SHP77 treated with DMSO at 0.1 percent for 48 hours (cell line): ENCODE data around the gene CAB39.
"Not testable (repeated sequence)": the region's sequence is repeated elsewhere in the genome, so short reads cannot be mapped to it uniquely, and the experiment has no call there.

Experiments
- DNase-seq: peaks from one replicate; lab custom pipeline; 2025; lab: John Stamatoyannopoulos, UW

The CAB39 gene

DNA sequence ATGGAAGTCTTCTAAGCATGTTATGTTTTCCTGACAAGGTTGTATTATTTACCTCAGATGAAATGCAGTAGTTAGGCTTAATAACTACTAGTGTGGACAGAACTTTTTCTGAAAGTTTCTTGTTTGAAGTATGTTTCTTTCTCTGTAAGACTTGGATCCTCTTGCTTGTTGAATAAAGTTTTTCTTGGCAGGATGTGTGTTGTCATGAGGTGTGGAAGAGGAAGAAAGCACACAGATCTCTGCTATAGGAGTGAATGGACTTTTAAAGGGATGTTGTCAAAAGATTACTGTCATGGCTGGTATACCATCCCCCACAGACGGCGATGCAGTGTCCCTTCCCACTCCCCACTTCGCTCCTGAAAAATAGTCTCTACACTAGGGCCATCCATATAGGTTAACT, 2.6 kb downstream of the CAB39 start:
- DNase-seq, result no peak

DNA sequence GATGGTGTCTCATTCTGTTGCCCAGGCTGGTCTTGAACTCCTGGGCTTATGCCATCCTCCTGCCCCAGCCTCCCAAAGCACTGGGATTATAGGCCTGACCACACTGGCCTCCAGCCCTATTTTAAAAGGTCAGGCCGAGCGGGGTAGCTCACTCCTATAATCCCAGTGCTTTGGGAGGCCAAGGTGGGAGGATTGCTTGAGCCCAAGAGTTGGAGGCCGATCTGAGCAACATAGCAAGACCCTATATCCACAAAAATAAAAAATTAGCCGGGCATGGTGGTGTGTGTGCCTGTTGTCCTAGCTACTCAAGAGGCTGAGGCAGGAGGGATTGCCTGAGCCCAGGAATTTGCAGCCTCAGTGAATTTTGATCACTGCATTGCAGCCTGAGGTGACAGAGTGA, 3.9 kb downstream of the CAB39 start:
- DNase-seq, result no peak

DNA sequence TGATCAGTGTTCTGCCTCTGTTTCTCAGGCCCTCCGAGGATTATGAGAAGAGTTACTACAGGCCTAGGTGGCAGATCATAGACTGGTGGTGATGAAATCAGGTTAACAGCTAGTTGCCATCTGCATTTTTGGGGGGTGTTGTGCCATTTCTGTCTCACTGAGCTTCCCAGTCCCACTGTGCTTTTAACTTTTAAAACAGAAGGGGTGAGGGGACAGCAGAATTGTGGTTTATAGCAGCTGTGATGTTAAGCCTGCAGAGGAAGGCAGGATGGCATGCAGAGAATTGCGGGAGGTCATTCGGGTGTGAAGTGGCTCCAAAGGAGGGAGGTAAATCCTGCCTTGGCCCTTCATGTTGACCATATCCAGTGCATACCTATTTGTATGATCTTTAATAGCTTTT, 5.0 kb downstream of the CAB39 start:
- no peak for DNase-seq

DNA sequence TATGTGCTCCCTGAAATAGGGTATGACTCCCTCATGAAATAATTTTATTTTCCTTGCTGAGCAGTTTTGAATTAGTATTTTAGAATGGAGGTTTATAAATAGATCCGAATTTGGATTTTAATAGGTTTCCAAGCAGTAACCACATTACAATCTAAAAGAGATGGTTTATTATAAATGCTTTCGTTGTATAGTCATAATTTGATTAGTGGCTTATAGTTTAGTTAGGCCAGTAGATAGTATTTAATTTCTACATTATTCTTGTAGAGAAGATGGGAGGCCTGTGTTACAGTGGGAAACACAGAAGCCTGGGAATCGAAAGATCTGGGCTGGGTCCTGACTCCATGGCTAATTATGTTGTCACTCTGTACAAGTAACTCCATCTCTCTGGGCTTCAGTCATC, 6.7 kb downstream of the CAB39 start:
- DNase-seq, result no peak

DNA sequence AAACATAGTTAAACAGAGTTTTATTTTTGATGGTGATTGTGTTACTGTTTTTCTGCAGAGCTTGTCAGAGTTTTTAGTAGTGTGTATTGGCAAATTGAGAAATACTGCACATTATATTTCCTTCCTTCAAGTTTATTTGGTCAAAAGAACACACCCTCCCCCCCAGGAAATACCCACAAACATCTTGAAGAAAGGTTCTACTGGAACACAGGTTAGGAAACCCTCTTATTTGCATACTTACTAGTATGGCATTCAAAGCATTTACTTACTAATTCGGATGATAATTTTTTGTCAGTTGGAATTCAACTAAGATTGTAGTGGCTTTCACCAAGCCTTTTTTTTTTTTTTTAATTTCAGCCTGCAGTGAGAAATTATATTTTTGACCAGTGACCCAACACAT, 9.1 kb downstream of the CAB39 start:
- no peak for DNase-seq

DNA sequence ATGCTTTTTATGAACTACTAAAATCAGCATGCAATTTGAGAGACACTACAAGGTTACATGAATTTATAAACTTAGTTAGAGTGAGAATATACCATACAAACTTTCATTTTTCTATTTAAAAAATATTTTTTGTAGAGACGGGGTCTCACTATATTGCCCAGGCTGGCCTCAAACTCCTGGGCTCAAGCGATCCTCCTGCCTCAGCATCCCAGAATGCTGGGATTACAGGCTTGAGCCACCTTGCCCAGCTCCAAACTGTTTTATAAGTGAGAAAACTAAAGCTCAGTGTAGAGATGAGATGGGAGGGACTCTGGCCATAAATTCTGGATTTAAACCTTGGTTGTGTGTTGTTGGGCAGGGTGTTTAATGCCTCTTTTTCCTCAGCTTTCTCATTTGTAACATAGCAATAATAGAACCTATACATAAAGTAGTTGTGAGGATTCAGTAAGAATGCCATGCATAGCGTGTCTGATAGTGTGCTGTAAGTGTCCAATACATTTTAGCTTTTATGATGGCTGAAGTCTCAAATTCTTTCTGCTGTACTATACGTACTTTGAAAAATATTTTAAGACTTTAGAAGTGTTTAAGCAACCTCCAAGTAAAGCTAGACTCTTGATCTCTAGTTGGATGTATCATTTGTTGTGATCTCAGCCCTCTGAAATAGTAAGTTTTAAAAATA, 9.7 kb downstream of the CAB39 start:
- DNase-seq, result no peak

DNA sequence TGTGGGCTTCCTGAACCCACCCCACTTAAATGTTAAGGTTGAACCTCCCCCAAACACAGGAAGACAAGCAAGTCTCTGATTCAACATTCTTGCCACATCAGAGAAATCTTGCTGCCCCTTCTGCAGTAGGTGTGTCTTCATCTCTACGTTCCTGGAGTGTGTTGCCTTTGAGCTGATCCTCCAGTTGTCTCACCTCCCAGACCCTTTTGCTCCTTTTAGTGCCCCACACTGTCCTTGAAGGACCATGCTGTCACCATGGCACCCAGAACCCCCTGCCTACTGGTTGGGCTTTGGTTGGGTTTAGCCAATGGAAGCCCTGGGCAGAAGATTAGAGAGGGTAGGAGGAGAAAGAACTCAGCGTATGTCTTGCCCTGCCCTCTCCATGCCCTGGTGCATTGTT, 10.7 kb downstream of the CAB39 start:
- no peak for DNase-seq

DNA sequence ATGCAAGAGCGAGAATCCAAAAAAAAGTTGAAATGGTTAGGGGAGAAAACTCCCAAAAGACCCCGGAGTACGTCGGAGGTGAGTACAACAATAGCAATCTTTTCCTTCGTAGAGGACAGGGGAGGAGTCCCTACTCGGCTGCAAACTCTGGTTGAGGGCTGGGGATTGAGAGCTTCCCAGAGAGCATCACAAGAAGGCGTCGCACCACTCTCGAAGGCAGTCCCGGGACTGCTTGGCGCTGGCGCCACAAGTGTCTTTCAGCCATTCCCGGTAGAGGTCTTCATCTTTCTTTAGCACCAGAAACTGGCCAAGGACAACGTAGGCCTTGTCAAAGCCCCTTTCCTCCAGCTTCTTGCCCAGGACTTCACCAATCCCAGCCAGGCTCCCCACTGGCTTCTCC, 12.3 kb downstream of the CAB39 start:
- DNase-seq, result not testable (repeated sequence)

DNA sequence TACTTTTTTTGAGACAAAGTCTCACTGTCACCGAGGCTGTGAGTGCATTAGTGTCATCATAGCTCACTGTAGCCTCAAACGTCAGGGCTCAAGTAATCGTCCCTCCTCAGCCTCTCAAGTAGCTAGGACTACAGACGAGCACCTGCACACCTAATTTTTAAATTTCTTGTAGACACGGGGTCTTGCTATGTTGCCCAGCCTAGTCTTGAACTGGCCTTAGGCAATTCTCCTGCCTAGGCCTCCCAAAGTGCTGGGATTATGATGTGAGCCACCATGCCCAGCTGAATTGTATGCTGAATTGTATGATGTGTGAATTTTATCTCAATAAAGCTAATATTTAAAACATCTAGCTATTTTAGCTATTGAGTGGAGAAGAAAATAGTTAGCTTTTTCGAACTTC, 18.9 kb downstream of the CAB39 start:
- DNase-seq, result no peak

DNA sequence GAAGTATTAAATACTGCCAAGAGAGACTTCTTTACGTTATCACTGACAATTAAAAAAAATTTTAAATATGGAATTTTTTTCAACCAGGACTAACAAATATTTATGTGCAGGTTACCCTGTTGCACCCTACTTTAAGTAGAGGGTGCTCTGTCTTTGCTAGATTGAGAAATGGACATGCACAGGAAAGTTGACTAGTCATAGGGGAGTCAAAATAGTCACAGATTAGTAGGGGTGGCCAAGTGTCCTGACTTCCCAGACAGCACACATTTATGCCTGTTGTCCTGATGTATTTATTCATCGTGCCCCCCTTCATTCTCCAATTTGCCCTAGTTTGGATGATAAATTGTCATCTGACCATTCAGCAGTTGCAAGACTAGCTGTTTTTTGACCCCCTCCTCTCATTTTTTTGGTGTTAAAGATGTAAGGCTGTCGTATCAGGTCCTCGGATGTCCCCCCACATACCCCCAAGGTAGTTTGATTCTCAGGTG, 20.3 kb downstream of the CAB39 start:
- no peak for DNase-seq

DNA sequence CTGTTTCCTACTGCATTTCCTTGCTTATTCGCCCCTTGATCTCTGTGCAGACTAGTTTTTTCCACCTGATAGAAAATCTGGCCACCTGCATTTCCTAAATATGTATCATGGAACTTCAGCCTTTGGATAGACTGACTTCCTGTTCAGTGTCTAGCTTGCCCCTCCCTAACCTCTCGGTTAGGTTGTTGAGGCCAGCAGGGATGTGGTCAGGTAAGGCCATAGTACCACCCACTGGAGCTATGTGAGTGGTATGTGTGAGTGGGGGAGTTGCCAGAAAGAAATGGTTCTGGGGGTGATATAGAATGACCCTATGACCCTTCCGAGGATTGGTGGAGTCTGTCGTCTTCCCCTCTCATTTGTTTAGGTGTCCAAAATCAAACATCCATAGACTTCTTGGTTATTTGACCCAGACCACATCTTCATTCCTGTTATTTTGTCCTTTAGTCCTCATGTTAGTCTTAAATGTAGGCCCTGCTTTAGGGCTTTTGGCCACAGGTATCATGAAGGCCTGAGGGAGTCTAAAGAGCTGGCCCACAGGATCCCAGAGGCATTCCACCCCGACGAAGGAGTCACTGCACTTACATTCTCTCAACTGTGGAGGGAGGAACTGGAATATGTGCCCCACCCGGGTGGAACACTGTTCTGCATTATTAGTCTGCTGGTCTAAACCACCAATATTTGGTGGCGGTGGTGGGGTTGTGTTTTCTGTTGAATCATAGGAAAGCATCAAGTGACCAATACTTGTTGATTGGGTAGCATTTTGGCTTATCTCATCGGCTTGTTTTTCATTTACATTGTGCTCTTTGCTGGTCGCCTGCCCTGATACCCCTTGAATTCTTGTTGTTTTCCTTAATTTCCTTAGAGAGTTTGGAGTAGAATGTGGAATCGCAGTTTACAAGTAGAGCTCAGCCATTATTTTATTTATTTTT, 21.9 kb downstream of the CAB39 start:
- DNase-seq, result no peak

DNA sequence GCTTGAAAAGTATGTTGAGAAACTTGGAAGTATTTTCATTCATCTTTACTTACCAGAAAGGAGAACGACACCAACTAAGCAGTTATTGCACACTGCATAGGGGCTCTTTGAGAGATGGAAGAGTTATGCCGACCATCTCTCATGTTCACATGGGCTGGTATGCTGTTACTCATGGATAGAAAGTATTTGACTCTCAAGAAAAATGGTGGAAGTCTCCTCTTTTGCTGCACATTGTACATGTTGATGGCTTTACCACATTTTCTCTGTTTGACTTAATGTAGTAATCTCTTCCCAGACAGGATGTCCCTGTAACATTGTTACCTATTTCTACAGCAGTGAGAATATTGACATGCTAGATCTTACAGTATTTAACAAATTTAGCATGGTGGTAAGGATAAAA, 23.2 kb downstream of the CAB39 start:
- no peak for DNase-seq

DNA sequence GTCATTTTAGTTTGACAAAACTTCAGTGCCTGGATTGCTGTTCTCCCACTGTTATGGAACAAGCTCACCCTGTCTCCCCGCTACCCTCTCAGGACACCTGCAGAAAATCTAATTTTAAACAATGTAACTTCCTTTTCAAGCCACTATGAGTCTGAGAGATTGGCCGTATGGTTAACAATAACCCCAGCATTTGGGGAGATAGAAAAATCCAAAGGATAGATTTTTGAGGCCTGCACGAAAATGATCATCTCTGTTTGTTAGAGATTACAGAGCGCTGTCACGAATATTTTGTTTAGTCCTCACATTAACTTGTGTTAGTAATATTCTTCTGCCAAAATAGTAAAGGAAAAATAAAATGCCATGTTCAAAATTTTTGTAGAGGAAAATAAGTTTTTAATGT, 24.7 kb downstream of the CAB39 start:
- no peak for DNase-seq

DNA sequence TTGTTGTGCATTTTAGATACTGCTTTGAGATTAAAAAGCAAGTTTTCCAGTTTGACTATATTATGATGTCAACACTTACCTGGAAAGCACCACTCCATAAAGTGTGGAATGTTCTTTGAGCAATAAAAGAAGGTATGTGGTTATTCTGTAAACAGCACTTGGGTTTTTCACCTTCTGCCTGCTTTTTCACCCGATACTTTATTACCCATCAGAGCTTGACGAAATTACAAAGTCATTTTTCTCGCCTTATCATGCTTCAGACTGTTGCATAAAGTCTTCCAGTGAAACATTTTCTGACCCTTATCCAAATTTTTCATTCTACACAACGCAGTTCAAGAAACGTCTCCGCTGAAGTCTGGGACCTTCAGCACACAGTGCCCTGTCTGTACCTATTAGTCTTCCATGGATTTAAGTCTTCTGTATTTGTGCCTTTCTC, 25.2 kb downstream of the CAB39 start:
- no peak for DNase-seq

DNA sequence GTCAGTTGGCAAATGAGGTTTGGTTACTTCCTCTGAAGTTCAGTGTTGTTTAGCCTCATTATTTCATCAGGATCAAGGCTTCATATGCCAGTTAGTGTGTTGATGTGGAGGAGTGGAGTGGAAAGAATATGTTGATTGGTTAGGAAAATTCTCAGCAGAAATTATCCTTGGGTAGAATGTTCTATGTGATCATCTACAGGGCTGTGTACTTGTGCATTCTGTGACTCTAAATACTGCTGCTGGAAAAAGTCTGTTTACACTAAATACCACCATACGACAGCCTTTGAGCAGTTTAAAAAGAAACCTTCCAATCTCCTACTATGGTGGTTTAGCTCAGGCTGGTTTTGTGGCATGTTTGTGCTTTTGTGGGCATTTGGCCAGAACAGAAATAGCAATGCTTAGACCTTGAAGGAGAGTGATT, 25.8 kb downstream of the CAB39 start:
- DNase-seq, result no peak

DNA sequence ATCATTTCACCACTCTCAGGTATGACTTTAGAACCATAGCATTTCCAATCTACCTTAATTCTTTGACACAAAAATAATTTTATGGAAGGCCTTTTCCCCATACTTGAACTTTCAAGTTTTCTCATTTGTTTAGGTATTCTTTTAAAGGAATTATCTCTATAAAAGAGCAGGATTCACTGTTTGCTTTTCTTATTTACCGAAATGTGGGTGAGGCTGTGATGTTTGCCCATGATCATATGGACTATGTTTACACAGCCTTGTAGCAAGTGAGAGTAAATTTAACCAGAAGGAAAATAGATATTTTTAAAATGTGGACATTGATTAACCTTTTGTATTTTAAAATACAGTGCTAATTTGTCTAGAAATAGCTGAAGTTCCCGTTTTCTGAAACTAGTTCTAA, 26.3 kb downstream of the CAB39 start:
- DNase-seq, result peak; percentile 17

DNA sequence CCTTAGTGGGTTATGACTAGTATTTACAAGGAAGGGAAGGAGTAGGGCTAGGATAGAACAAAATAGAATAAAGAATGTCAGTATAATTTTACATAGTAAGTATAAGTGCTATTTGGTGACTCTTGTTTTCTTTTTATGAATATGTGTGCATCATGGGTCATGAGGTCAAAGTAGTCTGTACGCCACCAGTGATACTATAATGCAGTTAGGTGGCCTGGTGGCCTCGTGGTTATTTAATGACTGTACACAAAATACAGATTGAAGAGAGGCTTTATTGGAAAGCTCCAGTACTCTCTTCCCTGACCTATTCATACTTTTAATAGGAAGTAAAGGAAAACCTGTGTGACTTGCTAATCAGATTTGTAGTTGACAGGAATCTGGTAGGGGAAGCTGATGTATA, 27.3 kb downstream of the CAB39 start:
- DNase-seq, result no peak

DNA sequence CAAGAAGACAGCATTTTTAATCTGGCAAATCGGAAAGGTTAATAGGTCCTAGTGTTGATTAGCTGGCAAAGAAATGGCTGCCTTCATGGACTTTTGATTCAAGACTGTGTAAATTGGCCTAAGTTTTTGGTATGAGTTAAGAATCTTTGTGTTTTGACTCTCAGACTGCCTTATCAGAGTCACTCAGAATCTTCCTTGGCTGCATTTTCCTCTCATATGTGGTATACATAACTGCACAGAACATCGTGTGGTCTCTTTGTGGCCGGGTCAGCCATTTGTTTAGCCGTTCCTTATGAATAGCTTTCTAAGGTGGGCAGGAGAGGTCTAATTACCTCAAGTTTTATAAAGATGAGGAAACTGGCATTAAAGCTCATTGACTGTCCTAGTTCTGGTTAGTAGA, 30.1 kb downstream of the CAB39 start:
- no peak for DNase-seq

DNA sequence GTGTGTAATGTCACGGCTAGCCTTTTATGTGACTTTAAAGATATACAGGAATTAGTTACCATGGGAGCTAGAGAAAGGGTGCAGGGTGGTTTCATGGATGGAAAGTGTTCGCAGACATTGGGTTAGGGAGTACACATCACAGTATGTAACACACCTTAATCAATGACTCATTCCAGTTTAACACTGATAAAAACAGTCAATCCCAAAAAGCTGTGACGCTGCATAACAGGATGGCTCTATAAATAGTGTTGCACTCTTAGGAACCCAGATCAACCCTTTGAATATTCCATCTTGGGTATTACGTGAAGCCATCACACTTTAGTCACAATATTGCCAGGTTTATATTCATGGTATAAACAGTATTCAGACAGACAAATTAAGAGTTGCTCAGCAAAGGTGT, 33.6 kb downstream of the CAB39 start:
- no peak for DNase-seq

DNA sequence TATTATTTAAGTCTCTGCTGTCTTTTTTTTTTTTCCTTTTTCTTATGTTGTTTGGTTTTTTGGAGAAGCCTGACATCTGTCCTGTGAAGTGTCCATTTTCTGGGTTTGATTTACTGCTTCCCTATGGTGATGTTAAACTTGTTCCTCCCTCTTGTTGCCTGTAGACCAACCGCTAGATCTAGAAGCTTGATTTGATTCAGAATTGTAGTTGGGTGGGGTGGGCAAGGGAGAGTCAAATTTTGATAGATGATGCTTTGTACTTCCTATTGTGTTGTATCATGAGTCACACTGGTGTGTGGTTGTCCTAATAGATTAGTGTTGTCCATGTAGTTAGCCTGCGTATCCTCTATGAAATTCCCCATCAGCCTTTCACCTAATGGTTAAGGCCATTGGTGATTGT, 35.4 kb downstream of the CAB39 start:
- no peak for DNase-seq

DNA sequence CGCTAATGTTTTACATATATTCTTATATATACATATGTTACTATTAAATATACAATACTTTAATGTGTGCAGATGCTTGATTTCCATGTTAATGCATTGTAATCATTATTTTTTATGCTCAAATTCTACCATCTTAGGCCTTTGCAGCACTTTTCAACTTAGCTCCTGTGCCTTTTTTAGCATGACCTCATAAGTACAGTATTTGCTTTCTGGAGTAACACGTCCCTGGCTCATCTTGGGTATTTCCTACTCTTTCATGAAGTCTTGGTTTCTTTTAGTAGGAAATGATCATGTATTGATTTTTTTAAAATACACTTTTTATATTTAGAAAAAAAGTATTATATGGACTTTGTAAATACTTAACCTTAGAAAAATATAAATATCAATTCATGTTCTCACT, 36.5 kb downstream of the CAB39 start:
- no peak for DNase-seq

DNA sequence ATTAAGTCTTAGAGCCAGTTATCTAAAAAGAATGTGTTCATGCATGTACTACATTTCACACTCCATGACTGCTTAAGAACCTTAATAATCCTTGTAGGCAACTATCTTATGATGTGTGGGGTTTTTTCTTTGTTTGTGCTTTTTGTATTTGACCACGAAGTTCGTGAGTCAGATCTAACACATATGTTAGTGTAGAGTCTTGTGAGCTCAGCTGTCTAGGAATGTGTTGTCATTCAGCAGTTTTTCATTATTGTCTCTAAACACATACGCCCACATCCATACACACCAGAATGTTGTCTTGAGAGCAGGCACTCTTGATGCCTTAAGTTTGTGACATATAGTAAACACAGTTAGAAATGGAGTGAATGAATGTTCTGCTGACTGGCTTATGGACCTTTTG, 38.4 kb downstream of the CAB39 start:
- DNase-seq, result no peak

DNA sequence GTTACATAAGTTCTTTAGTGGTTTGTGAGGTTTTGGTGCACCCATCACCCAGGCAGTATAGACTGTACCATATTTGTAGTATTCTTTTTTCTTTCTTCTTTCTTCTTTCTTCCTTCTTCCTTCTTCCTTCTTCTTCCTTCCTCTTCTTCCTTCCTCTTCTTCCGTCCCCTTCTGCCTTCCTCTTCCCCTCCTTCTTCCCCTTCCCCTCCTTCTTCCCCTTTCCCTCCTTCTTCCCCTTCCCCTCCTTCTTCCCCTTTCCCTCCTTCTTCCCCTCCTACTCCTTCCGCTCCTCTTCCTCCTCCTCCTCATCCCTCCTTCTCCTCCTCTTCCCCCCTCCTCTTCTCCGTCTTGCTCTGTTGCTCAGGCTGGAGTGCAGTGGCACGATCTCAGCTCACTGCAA, 41.6 kb downstream of the CAB39 start:
- no peak for DNase-seq
